ENCODE results near the gene CACNA2D3.

- TF ChIP-seq EZH2 (IDR thresholded peaks at IDR 0.05; ENCODE audit: insufficient read depth, poor library complexity, severe bottlenecking) (no peak), EZH2phosphoT487 (IDR thresholded peaks at IDR 0.05; ENCODE audit: insufficient read depth, low read depth) (no peak)
These were observed 388.2 kb downstream of the CACNA2D3 start for GRCh38 chr3:54510506-54510905.
